Coronary artery (tissue), 2 donors: Measurements from ENCODE around the gene PLPPR1.

Experiments used
- DNase-seq: peaks from one replicate; pipeline ENCODE4 v3.0.0-alpha.2; 2017; ENCODE audit warnings: low spot score
- H3K27ac ChIP-seq, 2 donors: fragments of 200-600 bp; sonication (generic); one replicate each; pipeline ENCODE4 v1.5.1; 2016 to 2019
- H3K4me3 ChIP-seq: fragments of 200-600 bp; sonication (generic); 2 replicates; pipeline ENCODE4 v1.5.1; 2016; ENCODE audit warnings: mild to moderate bottlenecking, moderate library complexity
- TF ChIP-seq, protein P1 (sequence below): fragments of 200-600 bp; sonication (generic); IDR thresholded peaks from one replicate; pipeline ENCODE4 v1.5.1; 2019; ENCODE audit warnings: antibody characterized with exemption

Gene PLPPR1

DNA sequence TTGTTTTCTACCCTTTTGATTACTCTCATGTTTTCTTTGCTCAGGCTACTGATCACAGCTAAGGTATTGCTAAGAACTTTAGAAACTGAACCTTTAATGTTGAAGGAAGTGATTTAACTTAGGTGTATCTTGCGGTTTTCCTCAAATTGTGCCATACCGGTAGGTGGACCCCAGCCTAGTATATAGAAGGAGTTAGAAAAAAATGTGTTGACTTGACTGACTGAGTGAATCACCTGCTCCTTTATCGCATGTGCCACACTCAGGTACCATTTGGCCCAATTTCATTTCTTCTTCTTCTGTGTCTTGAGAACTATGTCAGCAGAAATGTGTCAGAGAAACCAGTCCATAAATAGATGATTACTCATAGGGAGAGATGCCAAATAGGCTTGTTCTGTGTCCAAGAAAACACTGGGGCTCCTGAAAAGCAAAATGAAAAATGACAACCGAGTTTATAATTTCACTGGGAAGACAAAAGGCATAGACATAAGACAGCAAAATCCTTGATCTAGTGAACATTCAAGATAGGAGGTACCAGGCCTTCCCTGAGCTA is 19.4 kb downstream of the PLPPR1 start:
- Histone ChIP-seq H3K4me3 (no peak overlapping the region), H3K27ac (no peak overlapping the region)
- DNase-seq, result no peak
- TF ChIP-seq, protein P1, sequence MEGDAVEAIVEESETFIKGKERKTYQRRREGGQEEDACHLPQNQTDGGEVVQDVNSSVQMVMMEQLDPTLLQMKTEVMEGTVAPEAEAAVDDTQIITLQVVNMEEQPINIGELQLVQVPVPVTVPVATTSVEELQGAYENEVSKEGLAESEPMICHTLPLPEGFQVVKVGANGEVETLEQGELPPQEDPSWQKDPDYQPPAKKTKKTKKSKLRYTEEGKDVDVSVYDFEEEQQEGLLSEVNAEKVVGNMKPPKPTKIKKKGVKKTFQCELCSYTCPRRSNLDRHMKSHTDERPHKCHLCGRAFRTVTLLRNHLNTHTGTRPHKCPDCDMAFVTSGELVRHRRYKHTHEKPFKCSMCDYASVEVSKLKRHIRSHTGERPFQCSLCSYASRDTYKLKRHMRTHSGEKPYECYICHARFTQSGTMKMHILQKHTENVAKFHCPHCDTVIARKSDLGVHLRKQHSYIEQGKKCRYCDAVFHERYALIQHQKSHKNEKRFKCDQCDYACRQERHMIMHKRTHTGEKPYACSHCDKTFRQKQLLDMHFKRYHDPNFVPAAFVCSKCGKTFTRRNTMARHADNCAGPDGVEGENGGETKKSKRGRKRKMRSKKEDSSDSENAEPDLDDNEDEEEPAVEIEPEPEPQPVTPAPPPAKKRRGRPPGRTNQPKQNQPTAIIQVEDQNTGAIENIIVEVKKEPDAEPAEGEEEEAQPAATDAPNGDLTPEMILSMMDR, result no peak

DNA sequence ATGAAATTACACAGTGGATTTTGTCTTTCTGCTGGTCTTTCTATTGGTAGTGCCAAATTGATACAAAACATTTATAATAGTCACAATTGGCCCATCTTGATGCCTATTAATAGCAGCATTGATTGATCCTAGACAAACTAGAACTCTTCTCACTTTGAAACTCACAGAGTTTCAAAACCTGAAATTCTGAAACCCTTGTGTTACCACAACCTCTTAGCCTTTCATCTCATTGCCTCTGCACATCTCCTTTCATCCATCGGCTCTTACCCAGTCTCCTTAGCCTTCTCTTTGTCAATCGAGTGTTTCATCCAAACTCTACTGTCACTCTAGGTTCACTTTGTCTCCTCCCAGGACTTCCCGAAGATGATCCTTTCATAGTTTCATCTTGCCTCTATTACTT is 22.1 kb downstream of the PLPPR1 start:
- TF ChIP-seq, protein P1, result no peak
- no peak overlapping the region for H3K4me3 ChIP-seq
- no peak for DNase-seq
- H3K27ac ChIP-seq, result no peak overlapping the region

DNA sequence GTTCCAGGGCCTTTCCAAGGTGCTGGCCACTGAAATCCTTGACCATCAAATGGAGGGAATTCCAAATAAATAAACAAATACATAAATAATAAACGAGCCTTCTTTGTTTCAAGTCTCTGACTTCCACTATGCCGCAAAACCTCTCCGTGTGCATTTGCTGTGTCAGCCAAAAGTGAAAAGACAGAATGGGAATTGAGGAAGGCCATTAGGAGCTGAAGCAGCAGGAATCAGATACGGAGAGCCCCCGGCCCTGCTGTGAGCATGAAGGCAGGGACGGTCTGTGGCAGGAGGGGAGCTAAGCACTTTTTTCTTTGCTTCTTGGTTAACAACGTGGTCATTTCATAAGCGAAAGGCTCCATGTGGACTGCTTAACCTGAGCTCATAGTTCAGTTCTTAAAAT is 26.1 kb downstream of the PLPPR1 start:
- no peak for DNase-seq

DNA sequence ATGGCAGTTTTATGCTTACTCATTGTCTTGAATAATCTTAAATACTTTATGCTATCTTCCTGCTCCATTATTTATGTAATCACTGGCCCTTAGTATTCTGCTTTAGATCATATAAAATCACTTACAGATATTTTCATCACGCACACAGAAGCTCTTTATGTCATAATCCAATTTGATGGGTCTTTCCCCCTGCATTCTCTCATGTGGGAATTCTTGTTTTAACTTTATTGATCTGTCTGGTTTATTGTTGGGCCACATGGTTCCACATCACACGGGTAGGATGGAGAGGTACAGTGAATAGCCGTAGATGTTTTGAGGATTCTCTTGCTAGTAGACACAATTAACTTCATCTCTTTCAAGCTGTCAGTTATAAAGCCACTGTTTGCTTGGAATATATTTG is 27.0 kb downstream of the PLPPR1 start:
- no peak for DNase-seq
- Histone ChIP-seq H3K27ac (no peak overlapping the region), H3K4me3 (no peak overlapping the region)
- TF ChIP-seq, protein P1, result no peak

More for the DNA sequence above, 26.1 kb downstream of the PLPPR1 start:
- TF ChIP-seq, protein P1, result no peak
- H3K4me3 ChIP-seq, result no peak overlapping the region
- no peak overlapping the region for H3K27ac ChIP-seq

DNA sequence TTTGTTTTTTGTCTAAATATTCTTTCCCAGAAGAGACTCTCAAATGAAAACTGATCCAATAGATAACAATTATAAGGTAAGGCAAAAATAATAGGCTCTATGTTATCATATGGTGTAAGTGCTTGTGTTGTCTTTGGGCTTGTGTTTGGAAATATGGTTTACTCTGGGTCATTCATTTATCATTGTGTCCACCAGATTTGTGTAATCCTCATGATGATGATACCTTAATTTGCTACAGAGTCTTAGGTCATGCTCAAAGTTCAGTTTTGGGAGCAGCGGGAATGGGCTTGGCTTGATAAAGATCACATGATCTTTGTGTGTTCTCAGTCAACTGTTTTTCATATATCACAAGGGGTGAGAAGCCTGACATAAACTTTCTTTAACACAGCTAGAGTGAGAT is 34.2 kb downstream of the PLPPR1 start:
- TF ChIP-seq, protein P1, result no peak

DNA sequence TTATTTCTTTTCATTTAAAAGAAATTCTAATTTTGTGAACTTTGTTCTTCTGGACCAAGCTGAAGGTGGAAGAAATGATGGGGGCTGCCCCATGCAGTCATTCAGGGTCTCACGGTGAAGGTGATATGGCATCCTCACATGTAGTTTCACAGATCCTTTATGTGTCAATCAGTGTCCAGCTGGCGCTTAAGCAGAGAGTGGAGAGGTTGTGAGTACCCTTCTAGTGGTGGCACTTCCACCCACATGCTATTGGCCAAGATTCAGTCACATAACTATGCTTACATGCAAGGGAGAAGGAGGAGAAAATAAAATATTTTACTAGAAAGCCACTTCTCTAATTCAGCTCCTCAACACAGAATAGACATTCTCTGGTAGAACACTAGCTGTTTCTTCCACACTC is 34.7 kb downstream of the PLPPR1 start:
- no peak overlapping the region for H3K4me3 ChIP-seq
- DNase-seq, result no peak
- TF ChIP-seq, protein P1, result no peak
- H3K27ac ChIP-seq, result no peak overlapping the region

More for the DNA sequence above, 34.2 kb downstream of the PLPPR1 start:
- DNase-seq, result no peak
- Histone ChIP-seq H3K27ac (no peak overlapping the region), H3K4me3 (no peak overlapping the region)

DNA sequence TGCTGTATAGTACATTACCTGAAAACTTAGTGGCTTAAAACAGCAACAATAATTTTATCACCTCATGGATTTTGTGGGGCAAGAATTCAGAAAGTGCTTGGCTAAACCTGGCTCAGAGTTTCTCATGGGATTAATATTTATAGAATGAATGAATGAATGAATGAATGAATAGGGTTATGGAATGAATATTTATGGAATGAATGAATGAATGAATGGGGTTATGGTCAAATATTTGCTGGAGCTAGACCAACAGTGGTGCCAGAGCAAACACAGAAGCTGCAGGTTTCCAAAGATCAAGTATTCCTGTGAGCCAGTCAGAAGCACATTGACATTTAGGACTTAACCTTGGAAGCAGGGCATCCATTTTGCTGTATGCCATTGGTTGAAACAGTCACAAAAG is 35.7 kb downstream of the PLPPR1 start:
- DNase-seq, result no peak
- no peak overlapping the region for H3K4me3 ChIP-seq
- H3K27ac ChIP-seq, result no peak overlapping the region
- TF ChIP-seq, protein P1, result no peak
